HCT116 (cell line): ENCODE measurements around the gene PRDX4. TPM values are rescaled to one million over a fixed set of nuclear protein-coding genes. Genes with fewer than 3 reads are reported as not detected.

Source experiments
- ATAC-seq: fragments of 200-7000 bp; cut with Tn5 transposase; 2 replicates; pipeline ENCODE4 v1.9.1; 2020; ENCODE audit warnings: mild to moderate bottlenecking, moderate library complexity
- BruUV-seq: library from RNA; stranded (reverse); fragments of 400-500 nt; replicated peaks from 2 replicates; lab custom pipeline; 2021; lab: Mats Ljungman, UMichigan
- CTCF ChIA-PET: fragments of 300-600 bp; sonication (Branson Sonifier 250); formaldehyde crosslinking; loops from one replicate; lab custom pipeline; 2021; ENCODE audit warnings: antibody characterized with exemption; lab: Charles Lee
- POLR2A ChIA-PET: fragments of 300-600, 350-600 bp; sonication (Branson Sonifier 250); formaldehyde crosslinking; loops from one replicate; lab custom pipeline; 2021; ENCODE audit warnings: antibody characterized with exemption; lab: Charles Lee
- RAD21 ChIA-PET, 2 experiments: fragments of 300-600 bp; sonication (Branson Sonifier 250); formaldehyde crosslinking; loops; one replicate each; lab custom pipeline; 2023; ENCODE audit warnings: low total read pairs in 2 of 2; ENCODE audit not compliant: uncharacterized antibody in 2 of 2, unreplicated experiment in 2 of 2, low non-redundant PET in 1 of 2; lab: Charles Lee
- DNase-seq: peaks from one replicate; pipeline ENCODE4 v3.0.0-alpha.2; 2010; ENCODE audit warnings: low read depth, low spot score
- H2AFZ ChIP-seq: fragments of 200-600 bp; shearing (Covaris generic), sonication (generic); 2 replicates; pipeline ENCODE4 v1.6.1; 2017; ENCODE audit warnings: low read depth, mixed run types, mixed read lengths, antibody characterized with exemption, low read length; ENCODE audit not compliant: poor library complexity, severe bottlenecking
- H3K27ac ChIP-seq: 2 replicates; pipeline ENCODE4 v1.5.1; 2012; ENCODE audit warnings: low read depth, low read length
- H3K27me3 ChIP-seq: fragments of 200-600 bp; sonication (generic); 2 replicates; pipeline ENCODE4 v1.6.1; 2016; ENCODE audit warnings: mixed run types, low read length, mixed read lengths; ENCODE audit not compliant: insufficient read depth
- H3K36me3 ChIP-seq, 2 experiments: fragments of 200-500 bp in 1 of 2; fragments of 200-600 bp in 1 of 2; sonication (Bioruptor generic) in 1 of 2; sonication (generic) in 1 of 2; 2 replicates each; pipeline versions ENCODE4 v1.5.1 to v1.6.1; 2014 to 2016; ENCODE audit warnings: low read length in 2 of 2, inconsistent platforms in 1 of 2, mixed read lengths in 1 of 2, mixed run types in 1 of 2; ENCODE audit not compliant: insufficient read depth in 2 of 2, control insufficient read depth in 1 of 2
- H3K4me1 ChIP-seq, 2 experiments: fragments of 200-600 bp in 1 of 2; sonication (generic) in 1 of 2; 2 replicates each; pipeline versions ENCODE4 v1.5.1 to v1.6.1; 2012 to 2017; ENCODE audit warnings: low read length in 2 of 2, inconsistent platforms in 1 of 2, mild to moderate bottlenecking in 1 of 2, mixed read lengths in 1 of 2, mixed run types in 1 of 2, moderate library complexity in 1 of 2; ENCODE audit not compliant: insufficient read depth in 2 of 2, control insufficient read depth in 1 of 2
- H3K4me2 ChIP-seq: fragments of 200-600 bp; sonication (generic); 2 replicates; pipeline ENCODE4 v1.6.1; 2017; ENCODE audit warnings: mixed run types, low read length, mixed read lengths
- H3K4me3 ChIP-seq, 2 experiments: fragments of 200-600 bp in 1 of 2; sonication (generic) in 1 of 2; replicated peaks in 1 of 2; 2 replicates each; pipeline ENCODE4 v1.5.1; 2011 to 2016; ENCODE audit warnings: low read length in 2 of 2, control low read depth in 1 of 2, low read depth in 1 of 2, mild to moderate bottlenecking in 1 of 2, mixed read lengths in 1 of 2, mixed run types in 1 of 2
- H3K79me2 ChIP-seq: fragments of 200-600 bp; sonication (generic); 2 replicates; pipeline ENCODE4 v1.6.1; 2017; ENCODE audit warnings: mild to moderate bottlenecking, mixed run types, low read length, moderate library complexity, mixed read lengths; ENCODE audit not compliant: insufficient read depth
- H3K9ac ChIP-seq: fragments of 200-600 bp; sonication (generic); 2 replicates; pipeline ENCODE4 v1.6.1; 2016; ENCODE audit warnings: low read length, mixed read lengths
- H3K9me2 ChIP-seq: fragments of 200-600 bp; sonication (generic), shearing (Covaris generic); 2 replicates; pipeline ENCODE4 v1.6.1; 2017; ENCODE audit warnings: mixed run types, mild to moderate bottlenecking, moderate library complexity; ENCODE audit not compliant: insufficient read depth
- H3K9me3 ChIP-seq, 2 experiments: fragments of 200-500 bp in 1 of 2; fragments of 200-600 bp in 1 of 2; sonication (Bioruptor generic) in 1 of 2; sonication (generic) in 1 of 2; 2 replicates each; pipeline ENCODE4 v1.6.1; 2014 to 2017; ENCODE audit warnings: low read length in 2 of 2, mixed read lengths in 2 of 2, inconsistent platforms in 1 of 2, low read depth in 1 of 2, mild to moderate bottlenecking in 1 of 2, mixed run types in 1 of 2, moderate library complexity in 1 of 2; ENCODE audit not compliant: control insufficient read depth in 1 of 2, insufficient read depth in 1 of 2
- H4K20me1 ChIP-seq: fragments of 200-600 bp; sonication (generic), shearing (Covaris generic); 2 replicates; pipeline ENCODE4 v1.6.1; 2017; ENCODE audit warnings: mixed run types, mild to moderate bottlenecking, moderate library complexity; ENCODE audit not compliant: insufficient read depth
- CEBPB ChIP-seq: IDR thresholded peaks from 2 replicates; pipeline ENCODE4 v1.6.1; 2012; ENCODE audit warnings: low read depth
- EZH2 ChIP-seq: fragments of 200-600 bp; sonication (generic); IDR thresholded peaks from 2 replicates; pipeline ENCODE4 v1.6.1; 2017; ENCODE audit warnings: antibody characterized with exemption, mixed run types
- JUND ChIP-seq: IDR thresholded peaks from 2 replicates; pipeline ENCODE4 v1.6.1; 2012
- POLR2AphosphoS5 ChIP-seq: IDR thresholded peaks from 2 replicates; pipeline ENCODE4 v1.6.1; 2011; ENCODE audit warnings: mild to moderate bottlenecking, low read depth, low read length, moderate library complexity
- RAD21 ChIP-seq: IDR thresholded peaks from 2 replicates; pipeline ENCODE4 v1.6.1; 2012; ENCODE audit warnings: low read depth, mild to moderate bottlenecking
- SIN3A ChIP-seq: IDR thresholded peaks from 2 replicates; pipeline ENCODE4 v1.6.1; 2012; ENCODE audit warnings: low read depth
- SP1 ChIP-seq: IDR thresholded peaks from 2 replicates; pipeline ENCODE4 v1.6.1; 2012; ENCODE audit warnings: low read depth
- TCF7L2 ChIP-seq: IDR thresholded peaks from 2 replicates; pipeline ENCODE4 v1.7.0; 2011; ENCODE audit warnings: borderline replicate concordance, inconsistent platforms; ENCODE audit not compliant: insufficient read depth, insufficient read length; ENCODE audit errors: extremely low read depth
- ZFX ChIP-seq: fragments of 450-650 bp; IDR thresholded peaks from 2 replicates; pipeline ENCODE4 v1.6.1; 2017
- intact Hi-C: fragments of 100-400 bp; cut with micrococcal nuclease; formaldehyde crosslinking; loops from 2 replicates; pipeline ENCODE4 v1.10.0; 2022
- total RNA-seq: library from RNA; stranded (reverse); gene quantifications from one replicate; pipeline ENCODE4 v1.2.1, GENCODE V29; 2021; ENCODE audit not compliant: unreplicated experiment
- TF ChIP-seq, protein P1 (sequence below), 3 experiments: fragments of 200-600 bp in 1 of 3; sonication (generic) in 1 of 3; IDR thresholded peaks in 2 of 3; conservative IDR thresholded peaks in 1 of 3; 2 replicates each; pipeline ENCODE4 v1.5.1; 2012 to 2017; ENCODE audit warnings: low read depth in 2 of 3, low read length in 2 of 3, antibody characterized with exemption in 1 of 3, borderline replicate concordance in 1 of 3, control low read depth in 1 of 3, mild to moderate bottlenecking in 1 of 3, mixed read lengths in 1 of 3, mixed run types in 1 of 3, moderate library complexity in 1 of 3; ENCODE audit not compliant: insufficient read depth in 1 of 3
- TF ChIP-seq, protein P2 (sequence below): IDR thresholded peaks from 2 replicates; pipeline ENCODE4 v1.6.1; 2011; ENCODE audit warnings: mild to moderate bottlenecking, low read length, moderate library complexity; ENCODE audit not compliant: insufficient replicate concordance; ENCODE audit errors: extremely low read depth
- TF ChIP-seq, protein P3 (sequence below): IDR thresholded peaks from 2 replicates; pipeline ENCODE4 v1.6.1; 2012
- TF ChIP-seq, protein P4 (sequence below): IDR thresholded peaks from 2 replicates; pipeline ENCODE4 v1.6.1; 2012
- TF ChIP-seq, protein P5 (sequence below): IDR thresholded peaks from 2 replicates; pipeline ENCODE4 v1.6.1; 2012; ENCODE audit warnings: low read depth

The PRDX4 gene
- total RNA-seq, 1 experiment from 2014 or later = 122 TPM

DNA sequence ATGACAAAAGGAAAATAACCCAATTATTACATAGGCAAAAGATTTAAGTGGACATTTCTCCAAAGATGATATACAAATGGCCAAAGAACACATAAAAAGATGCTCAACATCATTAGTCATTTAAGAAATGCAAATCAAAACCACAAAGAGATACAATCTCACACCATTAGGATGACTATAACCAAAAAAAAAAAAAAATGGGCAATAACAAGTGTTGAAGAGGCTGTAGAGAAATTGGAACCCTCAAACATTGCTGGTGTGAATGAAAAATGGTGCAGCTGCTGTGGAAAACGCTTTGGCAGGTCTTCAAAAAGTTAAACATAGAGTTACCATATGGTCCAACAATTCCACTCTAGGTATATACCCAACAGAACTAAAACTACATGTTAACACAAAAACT lies 5.6 kb upstream of the PRDX4 start (continued):
- TF ChIP-seq, protein P1, sequence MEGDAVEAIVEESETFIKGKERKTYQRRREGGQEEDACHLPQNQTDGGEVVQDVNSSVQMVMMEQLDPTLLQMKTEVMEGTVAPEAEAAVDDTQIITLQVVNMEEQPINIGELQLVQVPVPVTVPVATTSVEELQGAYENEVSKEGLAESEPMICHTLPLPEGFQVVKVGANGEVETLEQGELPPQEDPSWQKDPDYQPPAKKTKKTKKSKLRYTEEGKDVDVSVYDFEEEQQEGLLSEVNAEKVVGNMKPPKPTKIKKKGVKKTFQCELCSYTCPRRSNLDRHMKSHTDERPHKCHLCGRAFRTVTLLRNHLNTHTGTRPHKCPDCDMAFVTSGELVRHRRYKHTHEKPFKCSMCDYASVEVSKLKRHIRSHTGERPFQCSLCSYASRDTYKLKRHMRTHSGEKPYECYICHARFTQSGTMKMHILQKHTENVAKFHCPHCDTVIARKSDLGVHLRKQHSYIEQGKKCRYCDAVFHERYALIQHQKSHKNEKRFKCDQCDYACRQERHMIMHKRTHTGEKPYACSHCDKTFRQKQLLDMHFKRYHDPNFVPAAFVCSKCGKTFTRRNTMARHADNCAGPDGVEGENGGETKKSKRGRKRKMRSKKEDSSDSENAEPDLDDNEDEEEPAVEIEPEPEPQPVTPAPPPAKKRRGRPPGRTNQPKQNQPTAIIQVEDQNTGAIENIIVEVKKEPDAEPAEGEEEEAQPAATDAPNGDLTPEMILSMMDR (IDR thresholded peaks at IDR 0.05 in 2 of 3, conservative IDR thresholded peaks at IDR 0.05 in 1 of 3; ENCODE audit: borderline replicate concordance in 1 of 3, insufficient read depth in 1 of 3, low read depth in 2 of 3, low read length in 2 of 3) = no peak
- TF ChIP-seq SP1 = no peak
- TF ChIP-seq, protein P2, sequence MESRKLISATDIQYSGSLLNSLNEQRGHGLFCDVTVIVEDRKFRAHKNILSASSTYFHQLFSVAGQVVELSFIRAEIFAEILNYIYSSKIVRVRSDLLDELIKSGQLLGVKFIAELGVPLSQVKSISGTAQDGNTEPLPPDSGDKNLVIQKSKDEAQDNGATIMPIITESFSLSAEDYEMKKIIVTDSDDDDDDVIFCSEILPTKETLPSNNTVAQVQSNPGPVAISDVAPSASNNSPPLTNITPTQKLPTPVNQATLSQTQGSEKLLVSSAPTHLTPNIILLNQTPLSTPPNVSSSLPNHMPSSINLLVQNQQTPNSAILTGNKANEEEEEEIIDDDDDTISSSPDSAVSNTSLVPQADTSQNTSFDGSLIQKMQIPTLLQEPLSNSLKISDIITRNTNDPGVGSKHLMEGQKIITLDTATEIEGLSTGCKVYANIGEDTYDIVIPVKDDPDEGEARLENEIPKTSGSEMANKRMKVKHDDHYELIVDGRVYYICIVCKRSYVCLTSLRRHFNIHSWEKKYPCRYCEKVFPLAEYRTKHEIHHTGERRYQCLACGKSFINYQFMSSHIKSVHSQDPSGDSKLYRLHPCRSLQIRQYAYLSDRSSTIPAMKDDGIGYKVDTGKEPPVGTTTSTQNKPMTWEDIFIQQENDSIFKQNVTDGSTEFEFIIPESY = no peak

DNA sequence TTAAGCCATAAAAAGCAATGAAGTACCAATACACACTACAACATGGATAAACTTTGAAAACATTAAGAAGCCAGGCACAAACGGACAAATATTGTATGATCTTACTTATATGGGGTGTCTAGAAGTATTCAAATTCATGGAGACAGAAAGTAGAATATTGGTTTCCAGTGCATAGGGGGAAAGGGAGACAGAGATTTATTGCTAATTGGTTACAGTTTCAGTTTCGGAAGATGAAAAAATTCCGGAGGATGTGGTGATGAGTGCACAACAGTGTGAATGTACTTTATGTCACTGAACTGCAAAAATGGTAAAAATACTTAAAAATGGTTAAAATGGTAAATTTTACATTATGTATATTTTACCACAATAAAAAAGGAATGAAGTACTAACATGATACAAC lies 5.1 kb upstream of the PRDX4 start:
- ChIA-PET CTCF (no interaction called here), RAD21 (no interaction called here), POLR2A (no interaction called here)
- intact Hi-C loops = no loop called here
- no peak overlapping the region for H3K27ac ChIP-seq
- no peak overlapping the region for H3K4me2 ChIP-seq
- H3K4me1 ChIP-seq = peaks cover 2 to 6% of the 10 kb centered on the region in 2 experiments; a peak in 2 of 4 replicates
- H3K36me3 ChIP-seq = no peaks in the 10 kb centered on the region
- H3K9ac ChIP-seq = no peak overlapping the region
- no peak overlapping the region for H2AFZ ChIP-seq
- no peak for DNase-seq
- no peaks in the 10 kb centered on the region for H4K20me1 ChIP-seq
- TF ChIP-seq, protein P3, sequence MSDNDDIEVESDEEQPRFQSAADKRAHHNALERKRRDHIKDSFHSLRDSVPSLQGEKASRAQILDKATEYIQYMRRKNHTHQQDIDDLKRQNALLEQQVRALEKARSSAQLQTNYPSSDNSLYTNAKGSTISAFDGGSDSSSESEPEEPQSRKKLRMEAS = no peak
- TF ChIP-seq SP1 (no peak), CEBPB (no peak), JUND (no peak), POLR2AphosphoS5 (no peak), SIN3A (no peak), TCF7L2 (no peak), RAD21 (no peak), EZH2 (no peak), ZFX (no peak)
- TF ChIP-seq, protein P4, sequence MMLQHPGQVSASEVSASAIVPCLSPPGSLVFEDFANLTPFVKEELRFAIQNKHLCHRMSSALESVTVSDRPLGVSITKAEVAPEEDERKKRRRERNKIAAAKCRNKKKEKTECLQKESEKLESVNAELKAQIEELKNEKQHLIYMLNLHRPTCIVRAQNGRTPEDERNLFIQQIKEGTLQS = no peak
- TF ChIP-seq, protein P2 = no peak
- TF ChIP-seq, protein P5, sequence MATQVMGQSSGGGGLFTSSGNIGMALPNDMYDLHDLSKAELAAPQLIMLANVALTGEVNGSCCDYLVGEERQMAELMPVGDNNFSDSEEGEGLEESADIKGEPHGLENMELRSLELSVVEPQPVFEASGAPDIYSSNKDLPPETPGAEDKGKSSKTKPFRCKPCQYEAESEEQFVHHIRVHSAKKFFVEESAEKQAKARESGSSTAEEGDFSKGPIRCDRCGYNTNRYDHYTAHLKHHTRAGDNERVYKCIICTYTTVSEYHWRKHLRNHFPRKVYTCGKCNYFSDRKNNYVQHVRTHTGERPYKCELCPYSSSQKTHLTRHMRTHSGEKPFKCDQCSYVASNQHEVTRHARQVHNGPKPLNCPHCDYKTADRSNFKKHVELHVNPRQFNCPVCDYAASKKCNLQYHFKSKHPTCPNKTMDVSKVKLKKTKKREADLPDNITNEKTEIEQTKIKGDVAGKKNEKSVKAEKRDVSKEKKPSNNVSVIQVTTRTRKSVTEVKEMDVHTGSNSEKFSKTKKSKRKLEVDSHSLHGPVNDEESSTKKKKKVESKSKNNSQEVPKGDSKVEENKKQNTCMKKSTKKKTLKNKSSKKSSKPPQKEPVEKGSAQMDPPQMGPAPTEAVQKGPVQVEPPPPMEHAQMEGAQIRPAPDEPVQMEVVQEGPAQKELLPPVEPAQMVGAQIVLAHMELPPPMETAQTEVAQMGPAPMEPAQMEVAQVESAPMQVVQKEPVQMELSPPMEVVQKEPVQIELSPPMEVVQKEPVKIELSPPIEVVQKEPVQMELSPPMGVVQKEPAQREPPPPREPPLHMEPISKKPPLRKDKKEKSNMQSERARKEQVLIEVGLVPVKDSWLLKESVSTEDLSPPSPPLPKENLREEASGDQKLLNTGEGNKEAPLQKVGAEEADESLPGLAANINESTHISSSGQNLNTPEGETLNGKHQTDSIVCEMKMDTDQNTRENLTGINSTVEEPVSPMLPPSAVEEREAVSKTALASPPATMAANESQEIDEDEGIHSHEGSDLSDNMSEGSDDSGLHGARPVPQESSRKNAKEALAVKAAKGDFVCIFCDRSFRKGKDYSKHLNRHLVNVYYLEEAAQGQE = no peak
- H3K27me3 ChIP-seq = no peaks in the 10 kb centered on the region
- H3K9me2 ChIP-seq = no peaks in the 10 kb centered on the region
- no peak overlapping the region for H3K4me3 ChIP-seq
- H3K9me3 ChIP-seq = no peaks in the 10 kb centered on the region
- H3K79me2 ChIP-seq = no peaks in the 10 kb centered on the region
- no TSS peak for BruUV-seq
- no peak for ATAC-seq
